ENCODE results near the gene CDYL.

Gene CDYL

DNA sequence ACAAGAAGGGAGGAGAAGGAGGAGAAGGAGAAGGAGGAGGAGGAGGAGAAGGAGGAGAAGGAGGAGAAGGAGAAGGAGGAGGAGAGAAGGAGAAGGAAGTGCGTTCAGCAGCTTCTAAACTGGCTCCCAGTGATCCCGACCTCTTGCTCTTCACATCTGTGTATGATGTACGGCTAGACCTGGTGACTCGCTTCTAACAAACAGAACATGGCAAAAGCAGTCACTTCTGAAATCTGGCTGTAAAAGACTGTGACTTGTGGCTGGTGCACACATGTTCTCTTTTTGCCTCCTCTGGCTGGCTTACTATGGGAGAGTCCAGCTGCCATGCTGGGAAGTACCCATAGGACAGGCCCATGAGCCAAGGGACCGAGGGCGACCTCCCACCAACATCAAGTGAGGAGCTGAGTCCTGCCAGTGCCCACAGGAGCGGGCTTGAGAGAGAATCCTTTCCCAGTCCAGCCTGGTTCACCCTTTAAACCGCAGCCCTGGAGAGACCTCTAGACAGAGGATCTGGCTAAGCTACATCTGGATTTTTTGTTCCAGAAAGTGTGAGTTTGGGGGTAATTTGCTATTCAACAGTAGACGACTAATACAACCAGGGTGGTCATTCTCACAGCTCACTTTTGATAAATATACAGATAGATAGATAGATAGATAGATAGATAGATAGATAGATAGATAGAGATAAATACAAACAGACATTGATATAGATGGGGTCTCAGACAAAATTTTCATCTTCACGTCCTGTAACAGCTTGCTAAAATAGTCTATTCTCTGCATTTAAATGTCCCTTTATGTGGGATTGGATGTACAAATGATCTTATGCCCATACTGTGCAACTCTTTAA, 185.3 kb downstream of the CDYL start:
- no peak for DNase-seq (ENCODE audit: low read depth in 2 of 2)

DNA sequence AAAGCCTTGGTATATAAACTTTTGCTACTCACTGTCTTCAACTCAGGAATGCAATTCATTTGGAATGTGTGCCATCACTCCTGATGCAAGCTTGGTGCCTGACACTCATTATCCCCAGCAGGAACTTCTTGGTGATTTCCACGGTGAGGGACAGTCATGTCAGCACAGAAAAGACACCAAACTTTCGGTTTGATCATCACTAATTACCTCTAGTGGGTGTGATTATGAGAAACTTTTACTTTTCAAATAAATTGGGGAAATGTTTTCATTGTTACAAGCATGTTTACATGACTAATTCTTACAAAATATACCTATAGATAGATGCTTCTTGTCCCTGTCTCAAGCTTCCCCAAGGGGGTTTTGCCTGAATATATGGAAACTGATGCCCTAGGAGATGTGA, 186.7 kb downstream of the CDYL start:
- no peak for DNase-seq (ENCODE audit: low read depth in 2 of 2)

DNA sequence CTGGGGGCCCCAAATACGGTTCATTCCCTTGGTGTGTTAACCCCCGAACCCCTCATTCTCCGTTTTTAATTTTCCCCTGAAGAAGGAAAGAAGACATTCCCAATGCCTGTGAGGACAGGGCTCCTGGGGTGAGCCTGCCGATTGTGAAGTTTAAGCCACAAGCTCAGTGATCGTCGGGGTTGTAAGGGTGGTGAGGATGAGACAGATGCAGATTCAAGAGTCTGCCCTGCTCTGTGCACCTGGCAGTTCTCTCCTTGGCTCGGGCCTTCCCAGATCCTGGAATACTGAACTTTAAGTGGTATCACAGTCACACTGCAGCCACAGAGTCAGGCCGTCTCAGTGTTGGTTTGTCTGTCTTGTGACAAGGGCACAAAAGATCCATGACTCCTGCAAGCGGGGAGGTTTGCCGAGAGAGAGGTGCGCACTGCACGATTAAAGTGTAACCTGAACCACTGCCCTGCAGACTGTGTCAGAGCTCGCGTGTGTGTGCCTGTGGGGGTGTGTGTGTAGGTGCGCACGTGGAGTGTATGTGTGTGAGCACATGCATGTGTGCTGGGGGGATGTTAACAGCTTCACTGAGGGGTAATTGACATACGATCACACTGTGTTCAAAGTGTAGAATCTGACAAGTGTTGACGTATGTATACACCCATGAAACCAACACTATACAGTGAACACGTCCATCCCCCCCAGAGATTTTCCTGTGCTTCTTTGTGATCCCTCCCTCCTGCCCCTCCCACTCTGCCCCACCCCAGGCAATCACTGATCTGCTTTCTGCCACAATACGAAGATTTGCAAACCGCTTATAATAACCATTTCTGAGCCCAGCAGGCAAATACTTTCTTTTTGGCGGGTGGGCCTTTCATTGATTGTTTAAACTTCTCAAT, 188.7 kb downstream of the CDYL start:
- DNase-seq (ENCODE audit: low read depth in 2 of 2): no peak

DNA sequence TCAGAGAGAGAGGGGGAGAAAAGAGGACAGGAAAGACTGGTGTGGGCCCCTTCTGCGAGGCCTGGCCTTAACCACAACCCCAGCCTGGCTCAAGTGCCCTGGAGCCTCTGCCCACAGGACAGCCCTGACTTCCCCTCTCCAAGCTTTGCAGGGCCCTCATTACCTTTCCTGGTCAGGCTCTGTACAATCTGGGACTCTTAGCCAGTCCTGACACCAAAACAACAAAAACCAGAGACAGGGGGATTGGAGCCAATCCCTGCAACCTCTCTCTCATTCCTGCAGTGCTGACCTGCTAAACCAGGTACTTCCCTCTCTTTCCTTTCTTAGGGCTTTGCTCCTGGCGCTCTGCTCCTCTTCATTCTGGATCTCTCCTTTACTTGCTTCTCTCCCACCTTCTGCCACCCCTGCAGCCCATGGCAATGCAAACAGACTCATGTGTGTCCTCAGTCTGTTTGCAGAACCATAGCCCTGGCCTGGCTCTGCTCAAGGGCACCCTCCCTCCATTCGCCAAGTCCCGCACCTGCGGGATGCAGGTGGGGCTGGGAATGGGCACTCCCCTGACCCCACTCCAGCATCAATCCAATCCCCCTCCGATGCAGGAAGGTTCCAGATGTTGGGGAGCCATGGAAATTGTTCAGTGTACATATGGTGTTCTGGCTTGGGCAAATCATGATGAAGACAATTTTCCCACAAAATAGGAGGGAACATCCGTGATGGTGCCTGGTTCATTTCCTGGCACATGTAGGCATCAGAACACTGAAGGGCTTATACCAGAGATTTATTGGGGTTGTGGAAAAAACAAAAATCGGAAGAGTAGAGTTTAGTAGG, 189.6 kb downstream of the CDYL start:
- no peak for DNase-seq (ENCODE audit: low read depth in 2 of 2)

DNA sequence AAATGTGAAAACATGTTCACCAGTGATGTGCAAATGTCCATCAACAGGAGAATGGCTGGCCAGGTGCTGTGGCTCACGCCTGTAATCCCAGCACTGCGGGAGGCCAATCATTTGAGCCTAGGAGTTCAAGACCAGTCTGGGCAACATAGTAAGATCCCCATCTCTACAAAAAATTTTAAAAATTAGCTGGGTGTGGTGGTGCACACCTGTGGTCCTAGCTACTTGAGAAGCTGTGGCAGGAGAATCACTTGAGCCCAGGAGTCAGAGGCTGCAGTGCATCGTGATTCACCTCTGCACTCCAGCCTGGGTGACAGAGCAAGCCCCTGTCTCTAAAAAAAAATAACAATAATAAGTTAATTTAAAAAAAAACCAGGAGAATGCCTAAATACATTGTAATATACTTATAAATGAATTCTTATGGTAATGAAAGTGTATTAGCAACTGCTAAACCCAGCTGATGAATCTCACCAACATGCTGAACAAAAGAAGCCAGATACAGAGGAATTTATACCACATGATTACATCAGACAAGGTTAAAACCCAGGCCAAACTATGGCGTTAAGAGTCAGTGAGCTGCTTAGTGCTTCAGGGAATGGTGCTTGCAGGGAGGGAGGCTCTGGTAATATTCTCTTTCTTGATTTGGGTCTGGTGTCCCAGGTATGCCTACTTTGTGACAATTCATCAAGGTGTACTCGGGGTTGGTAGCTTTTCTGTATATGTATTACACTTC, 191.3 kb downstream of the CDYL start:
- DNase-seq (ENCODE audit: low read depth in 2 of 2): no peak

DNA sequence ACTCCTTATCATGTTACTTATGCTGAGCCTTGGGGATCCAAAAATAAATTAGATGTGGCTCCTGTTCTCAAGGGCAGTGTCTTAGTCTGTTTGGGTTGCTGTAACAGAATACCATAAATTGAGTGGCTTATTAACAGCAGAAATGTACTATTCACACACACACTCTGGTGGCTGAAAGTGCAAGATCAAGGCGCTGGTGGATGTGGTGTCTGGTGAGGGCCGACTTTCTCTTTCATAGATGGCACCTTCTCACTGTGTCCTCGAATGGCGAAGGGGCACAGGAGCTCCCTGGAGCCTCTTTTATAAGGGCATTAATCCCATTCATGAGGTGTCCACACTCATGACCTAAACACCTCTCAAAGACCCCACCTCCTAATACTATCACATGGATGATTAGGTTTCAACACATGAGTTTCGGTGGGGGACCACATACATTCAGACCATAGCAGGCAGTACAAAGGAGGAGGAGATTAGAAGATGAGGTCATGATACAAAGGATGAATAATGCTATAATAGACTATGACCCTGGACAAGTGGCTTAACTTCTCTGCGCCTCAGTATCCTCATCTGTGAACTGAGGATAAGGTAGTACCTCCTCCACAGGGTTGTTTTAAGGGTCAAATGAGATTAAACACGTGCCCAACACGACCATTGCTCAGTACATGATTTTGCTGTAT, 193.5 kb downstream of the CDYL start:
- DNase-seq (ENCODE audit: low read depth in 2 of 2): no peak

DNA sequence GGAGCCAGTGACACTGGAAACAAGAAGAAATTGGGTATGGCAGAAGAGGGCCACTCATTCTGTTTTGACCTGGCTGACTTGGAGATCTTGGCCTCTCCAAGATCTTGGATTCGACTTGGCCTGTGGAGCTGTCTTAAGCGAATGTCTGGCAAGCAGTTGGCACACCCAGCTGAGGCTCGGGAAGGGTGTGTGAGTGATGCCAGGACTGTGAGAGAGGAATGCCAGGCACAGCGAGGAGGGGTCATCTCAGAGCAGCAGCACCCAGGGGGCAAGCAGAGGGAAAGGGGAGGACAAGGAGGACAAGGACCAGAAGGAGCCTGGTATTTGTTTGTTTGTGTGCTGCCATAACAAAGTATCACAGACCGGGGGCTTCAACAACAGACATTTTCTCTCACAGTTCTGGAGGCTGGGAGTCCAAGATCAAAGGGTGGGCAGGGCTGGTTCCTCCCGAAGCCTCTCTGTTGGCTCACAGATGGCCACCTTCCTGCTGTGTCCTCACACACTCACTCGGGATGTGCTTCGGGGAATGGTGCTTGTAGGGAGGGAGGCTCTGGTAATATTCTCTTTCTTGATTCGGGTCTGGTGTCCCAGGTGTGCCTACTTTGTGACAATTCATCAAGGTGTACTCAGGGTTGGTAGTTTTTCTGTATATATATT, 194.7 kb downstream of the CDYL start:
- DNase-seq (ENCODE audit: low read depth in 2 of 2): no peak

DNA sequence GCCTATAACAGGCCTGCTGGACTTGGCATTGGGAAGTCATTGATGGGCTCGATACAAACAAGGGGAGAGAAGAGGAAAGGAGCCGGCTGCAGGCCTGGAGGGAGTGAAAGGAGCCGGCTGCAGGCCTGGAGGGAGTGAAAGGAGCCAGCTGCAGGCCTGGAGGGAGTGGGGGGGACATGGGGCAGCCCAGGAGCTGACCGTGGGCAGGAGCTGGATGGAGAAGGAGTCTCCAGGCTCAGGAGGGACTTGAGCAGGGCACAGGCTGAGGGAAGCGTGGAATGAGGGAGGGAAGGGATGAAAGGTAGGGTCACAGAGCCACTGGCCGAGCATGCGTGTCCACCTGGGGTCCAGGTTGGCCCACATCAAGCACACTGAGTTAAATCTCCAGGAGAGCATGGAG, 195.6 kb downstream of the CDYL start:
- DNase-seq (ENCODE audit: low read depth in 2 of 2): no peak

DNA sequence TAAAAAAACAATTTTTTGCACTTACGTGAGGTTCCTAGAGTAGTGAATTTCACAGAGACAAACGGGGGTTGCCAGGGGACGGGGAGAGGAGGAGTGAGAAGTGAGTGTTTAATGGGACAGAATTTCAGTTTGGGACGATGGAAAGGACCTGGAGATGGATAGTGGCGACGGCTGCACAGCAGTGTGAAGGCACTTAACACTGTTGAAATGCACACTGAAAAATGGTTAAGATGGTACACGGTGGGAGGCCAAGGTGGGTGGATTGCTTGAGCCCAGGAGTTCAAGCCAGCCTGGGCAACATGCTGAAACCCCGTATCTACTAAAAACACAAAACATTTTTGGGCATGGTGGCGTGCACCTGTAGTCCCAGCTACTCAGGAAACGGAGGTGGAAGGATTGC, 196.2 kb downstream of the CDYL start:
- DNase-seq (ENCODE audit: low read depth in 2 of 2): no peak

DNA sequence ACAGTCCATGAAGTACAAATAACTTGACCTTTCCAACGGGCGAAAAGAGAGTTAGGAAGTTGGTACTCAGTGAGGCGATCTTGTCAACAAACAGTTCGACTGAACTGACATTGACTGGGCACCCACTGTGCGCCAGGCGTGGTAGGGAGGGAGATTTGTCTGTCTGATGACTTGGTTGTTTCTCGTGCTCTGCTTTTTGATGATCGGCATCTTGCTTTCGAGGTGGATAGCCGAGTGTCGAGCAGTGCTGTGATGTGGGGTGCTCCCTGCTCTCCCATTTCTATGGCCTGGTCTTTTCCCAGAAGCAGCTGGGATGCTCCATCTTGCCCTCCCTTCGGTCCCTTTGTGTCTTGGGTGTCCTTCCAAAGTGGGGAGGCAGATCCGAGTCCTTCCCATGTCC, 197.2 kb downstream of the CDYL start:
- DNase-seq (ENCODE audit: low read depth in 2 of 2): no peak

DNA sequence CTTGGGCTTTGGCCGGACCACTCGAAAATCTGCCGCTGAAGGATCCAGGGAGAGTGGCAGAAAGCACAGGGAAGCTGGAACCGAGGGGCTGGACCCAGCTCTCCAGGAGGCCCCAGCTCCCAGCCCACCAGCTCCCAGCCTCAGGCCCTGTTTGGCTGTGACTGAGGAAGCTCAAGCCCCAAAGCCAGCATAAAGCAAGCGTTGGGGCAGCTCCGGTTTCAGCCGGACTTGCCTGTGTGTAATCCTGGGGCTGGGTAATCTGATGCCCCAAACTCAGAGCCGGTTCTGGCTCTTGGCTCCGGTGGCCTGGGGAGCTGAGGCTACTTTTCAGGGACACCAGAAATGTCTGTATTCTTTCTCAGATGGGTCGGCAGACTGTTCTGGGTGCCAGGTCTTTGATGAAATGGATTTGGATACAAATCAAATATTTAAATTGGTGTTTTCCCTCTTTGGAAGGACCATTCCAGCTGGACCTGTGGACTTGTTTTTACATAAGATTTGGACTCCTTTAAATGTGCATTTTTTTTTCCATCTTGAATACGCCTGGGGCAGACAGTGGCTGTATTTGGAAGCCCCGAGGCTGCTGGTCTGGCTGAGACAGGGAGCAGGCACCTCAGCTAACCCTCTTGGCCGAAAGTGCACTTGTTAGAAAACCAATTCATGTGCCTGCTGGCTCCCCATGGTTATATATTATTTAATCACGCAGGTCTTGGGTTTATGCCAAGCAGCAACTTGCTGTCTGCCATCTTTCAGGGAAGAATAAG, 198.0 kb downstream of the CDYL start:
- DNase-seq (ENCODE audit: low read depth in 2 of 2): no peak

DNA sequence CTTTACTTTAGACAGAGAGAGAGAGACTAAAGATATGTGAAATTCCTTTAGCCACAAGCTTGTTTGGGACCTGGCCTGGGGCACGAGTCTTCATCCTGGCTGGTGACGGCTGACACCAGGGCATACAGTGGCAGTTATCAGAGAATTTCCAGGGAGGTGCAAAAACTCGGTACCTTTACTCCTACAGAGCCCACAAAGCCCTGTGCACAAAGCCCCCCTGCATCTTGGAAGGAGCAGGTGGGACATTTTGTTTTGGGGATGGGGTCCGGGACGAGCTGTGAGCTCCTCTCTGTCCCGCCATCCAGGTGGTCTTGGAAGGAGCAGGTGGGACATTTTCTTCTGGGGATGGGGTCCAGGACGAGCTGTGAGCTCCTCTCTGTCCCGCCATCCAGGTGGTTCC, 198.8 kb downstream of the CDYL start:
- no peak for DNase-seq (ENCODE audit: low read depth in 2 of 2)

DNA sequence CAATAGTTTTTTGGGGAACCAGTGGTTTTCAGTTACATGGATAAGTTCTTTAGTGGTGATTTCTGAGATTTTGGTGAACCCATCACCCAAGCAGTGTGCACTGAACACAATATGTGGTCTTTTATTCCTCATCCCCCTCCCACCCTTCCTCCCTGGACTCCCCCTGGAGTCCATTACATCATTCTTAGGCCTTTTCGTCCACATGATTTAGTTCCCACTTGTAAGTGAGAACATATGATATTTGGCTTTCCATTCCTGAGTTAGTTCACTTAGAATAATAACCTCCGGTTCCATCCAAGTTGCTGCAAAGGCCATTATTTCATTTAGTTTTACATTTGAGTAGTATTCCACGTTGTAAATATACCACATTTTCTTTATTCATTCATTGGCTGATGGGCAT, 199.3 kb downstream of the CDYL start:
- DNase-seq (ENCODE audit: low read depth in 2 of 2): no peak

DNA sequence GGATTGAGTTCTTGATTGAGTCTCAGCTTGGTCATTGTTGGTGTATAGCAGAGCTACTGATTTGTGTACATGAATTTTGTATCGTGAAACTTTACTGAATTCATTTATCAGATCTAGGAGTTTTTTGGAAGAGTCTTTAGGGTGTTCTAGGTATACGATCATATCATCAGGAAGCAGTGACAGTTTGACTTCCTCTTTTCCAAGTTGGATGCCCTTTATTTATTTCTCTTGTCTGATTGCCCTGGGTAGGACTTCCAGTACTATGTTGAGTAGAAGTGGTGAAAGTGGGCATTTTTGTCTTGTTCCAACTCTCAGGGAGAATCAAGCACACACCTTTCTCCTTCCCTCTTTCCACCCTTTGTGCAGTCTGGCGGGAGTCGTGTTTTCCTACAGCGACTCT, 201.3 kb downstream of the CDYL start:
- DNase-seq (ENCODE audit: low read depth in 2 of 2): no peak

DNA sequence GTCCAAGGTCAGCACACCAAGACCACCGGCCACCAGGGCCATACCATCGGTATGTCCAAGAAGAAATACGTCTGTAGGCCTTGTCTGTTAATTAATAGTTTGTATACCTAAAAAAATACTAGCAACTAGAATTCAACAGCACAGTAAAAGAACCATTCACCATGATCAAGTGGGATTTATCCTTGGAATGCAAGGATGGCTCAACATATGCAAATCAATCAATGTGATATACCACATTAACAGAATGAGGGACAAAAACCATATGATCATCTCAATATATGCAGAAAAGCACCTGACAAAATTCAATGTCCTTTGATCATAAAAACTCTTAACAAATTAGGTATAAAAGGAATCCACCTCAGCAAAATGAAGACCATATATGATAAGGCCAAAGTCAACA, 203.2 kb downstream of the CDYL start:
- DNase-seq (ENCODE audit: low read depth in 2 of 2): no peak

DNA sequence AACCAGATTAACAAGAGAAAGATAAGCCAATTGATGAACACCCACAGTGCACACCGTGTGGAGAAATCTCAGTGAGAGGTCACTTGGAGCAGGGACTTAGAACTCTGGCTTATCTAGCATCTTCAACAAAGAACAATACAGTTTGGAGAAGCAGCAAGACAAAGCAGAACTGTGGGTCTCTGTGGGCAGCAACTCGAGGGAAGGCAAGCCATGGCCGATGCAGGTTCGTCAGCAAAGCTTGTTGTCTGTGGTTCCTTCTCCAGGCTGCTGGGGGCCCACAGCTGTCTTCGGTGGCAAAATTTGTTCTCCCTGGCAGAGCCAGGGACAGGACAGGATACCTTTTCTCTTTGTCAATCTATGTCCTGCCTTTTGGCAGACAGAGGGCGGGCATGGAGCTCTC, 205.6 kb downstream of the CDYL start:
- DNase-seq (ENCODE audit: low read depth in 2 of 2): no peak

DNA sequence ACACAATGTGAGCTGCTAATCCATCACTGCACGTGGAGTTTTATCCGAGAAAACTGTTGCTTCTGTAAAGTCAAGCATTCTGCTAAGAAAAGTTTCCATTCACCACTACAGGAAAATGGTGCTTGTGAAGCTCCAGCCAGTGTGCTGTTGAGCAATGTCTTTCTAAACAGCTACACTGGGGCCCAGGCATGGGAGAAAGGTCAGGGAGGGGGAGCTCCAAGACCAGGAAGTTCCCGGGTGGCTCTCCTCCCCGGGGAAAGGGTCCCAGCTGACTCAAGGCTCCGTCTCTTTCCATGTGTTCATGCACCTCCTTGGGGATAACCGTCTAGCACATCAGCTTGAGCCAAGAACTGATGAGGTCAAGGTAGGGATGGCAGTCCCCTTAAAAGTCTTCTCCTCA, 207.1 kb downstream of the CDYL start:
- no peak for DNase-seq (ENCODE audit: low read depth in 2 of 2)

DNA sequence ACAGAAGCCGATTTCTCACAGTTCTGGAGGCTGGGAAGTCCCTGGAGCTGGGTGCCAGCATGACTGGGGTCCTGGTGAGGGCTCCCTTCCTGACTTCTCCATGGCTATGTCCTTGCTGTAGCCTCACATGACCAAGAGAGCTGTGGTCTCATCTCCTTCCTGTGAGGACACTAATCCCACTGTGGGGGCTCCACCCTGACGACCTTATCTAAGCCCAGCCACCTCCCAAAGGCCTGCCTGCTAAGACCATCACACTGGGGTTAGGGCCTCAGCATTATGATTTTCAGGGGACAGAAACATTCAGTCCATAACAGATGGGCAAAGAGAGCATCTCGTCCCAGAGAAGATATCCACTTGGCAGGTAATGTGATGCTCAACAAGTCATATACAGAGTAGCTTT, 210.8 kb downstream of the CDYL start:
- DNase-seq (ENCODE audit: low read depth in 2 of 2): no peak

DNA sequence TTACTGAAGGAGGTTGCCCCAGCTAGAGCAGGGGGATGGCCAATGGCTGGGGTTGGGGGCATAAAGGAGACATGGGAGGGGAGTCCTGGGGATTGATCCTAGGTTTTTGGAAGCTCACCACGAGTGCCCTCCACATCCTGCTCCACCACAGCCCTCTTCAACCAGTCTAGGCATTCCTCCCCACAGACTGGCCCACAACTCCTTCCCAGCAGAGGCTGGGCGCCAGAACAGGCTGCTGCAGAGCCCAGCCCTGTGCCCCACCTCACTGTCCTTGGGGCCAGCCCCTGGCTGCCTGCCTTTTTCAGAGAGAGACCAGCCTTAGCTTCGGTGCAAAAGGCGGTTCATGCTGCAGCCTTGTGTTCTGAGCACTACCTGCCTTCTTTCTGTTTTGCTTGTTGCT, 211.2 kb downstream of the CDYL start:
- DNase-seq (ENCODE audit: low read depth in 2 of 2): no peak

DNA sequence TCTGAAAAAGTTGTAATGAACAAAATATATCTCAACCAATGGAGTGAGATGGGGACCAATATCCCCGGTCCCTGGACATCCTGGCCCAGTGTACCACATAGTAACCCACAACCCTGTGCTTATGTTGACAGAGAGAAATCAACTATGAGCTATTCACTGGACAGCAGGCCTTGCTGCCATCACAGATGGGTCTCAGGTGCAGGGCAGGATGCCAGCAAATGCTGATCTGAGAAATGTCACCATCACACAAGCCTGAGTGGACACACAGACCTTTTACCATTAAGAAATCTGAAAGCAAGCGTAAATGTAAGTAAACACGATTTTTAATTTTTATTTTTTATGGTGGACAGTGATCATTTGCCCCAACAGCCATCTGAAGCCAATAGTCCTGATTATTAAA, 218.5 kb downstream of the CDYL start:
- no peak for DNase-seq (ENCODE audit: low read depth in 2 of 2)

All from activated CD4-positive, alpha-beta T cell treated with anti-CD3 and anti-CD28 coated beads for 24 hours (primary cell).